GM18519 (cell line): ENCODE data around the gene STK25.
"Not testable (repeated sequence)": the region's sequence is repeated elsewhere in the genome, so short reads cannot be mapped to it uniquely, and the experiment has no call there.

Experiments
- ATAC-seq: cut with Tn5 transposase; IDR thresholded peaks from one replicate; pipeline ENCODE4 v1.9.1; 2021; ENCODE audit warnings: mild to moderate bottlenecking, moderate library complexity; ENCODE audit not compliant: unreplicated experiment, low FRiP score

STK25 gene

GRCh38 chr2:241540771-241541561 is 32.6 kb upstream of the STK25 start:
- ATAC-seq: no peak

GRCh38 chr2:241540401-241540770 is 32.0 kb upstream of the STK25 start:
- no peak for ATAC-seq

- ATAC-seq: no peak
Measured at GRCh38 chr2:241539616-241540374, 31.4 kb upstream of the STK25 start.

GRCh38 chr2:241538838-241539615 is 30.6 kb upstream of the STK25 start:
- ATAC-seq: no peak

GRCh38 chr2:241535871-241536655 is 27.7 kb upstream of the STK25 start:
- no peak for ATAC-seq

GRCh38 chr2:241534701-241535375 is 26.5 kb upstream of the STK25 start:
- no peak for ATAC-seq

- ATAC-seq: no peak
Measured at GRCh38 chr2:241534293-241534692, 25.9 kb upstream of the STK25 start.

- ATAC-seq: no peak
Measured at GRCh38 chr2:241532733-241533601, 24.6 kb upstream of the STK25 start.

GRCh38 chr2:241532168-241532567 is 23.8 kb upstream of the STK25 start:
- no peak for ATAC-seq

- ATAC-seq: no peak
Measured at GRCh38 chr2:241531161-241531722, 22.9 kb upstream of the STK25 start.

GRCh38 chr2:241530571-241530970 is 22.2 kb upstream of the STK25 start:
- ATAC-seq: no peak

- ATAC-seq: not testable (repeated sequence)
Measured at GRCh38 chr2:241525818-241526780, 17.7 kb upstream of the STK25 start.

GRCh38 chr2:241522477-241522876 is 14.1 kb upstream of the STK25 start:
- no peak for ATAC-seq

GRCh38 chr2:241519669-241520068 is 11.3 kb upstream of the STK25 start:
- ATAC-seq: no peak

GRCh38 chr2:241517297-241517696 is 8.9 kb upstream of the STK25 start:
- ATAC-seq: no peak

- no peak for ATAC-seq
Measured at GRCh38 chr2:241516520-241516965, 8.2 kb upstream of the STK25 start.

GRCh38 chr2:241514986-241515737 is 6.8 kb upstream of the STK25 start:
- ATAC-seq: no peak
